Measurements from ENCODE around the gene TDRD15.

DNA sequence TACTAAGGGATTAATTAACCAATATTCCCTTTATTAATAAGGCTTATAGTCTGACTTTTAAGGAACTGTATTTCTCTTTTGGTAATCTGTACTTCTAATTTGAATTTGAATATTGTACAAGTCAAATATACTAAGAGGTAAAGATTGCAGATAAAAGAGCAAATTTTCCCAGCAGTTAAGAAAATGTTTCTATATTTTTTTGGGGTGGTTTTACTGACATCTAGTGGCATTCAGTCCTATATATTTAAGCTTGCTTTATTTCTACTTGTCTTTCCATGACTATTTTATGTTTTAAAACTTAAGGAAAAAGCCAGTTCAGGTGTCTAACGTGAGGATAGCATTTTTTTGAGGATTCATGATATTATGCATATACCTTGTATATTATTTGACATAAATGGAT is 41.6 kb downstream of the TDRD15 start:
- TF ChIP-seq SUZ12 (IDR thresholded peaks at IDR 0.05) (no peak), SP1 (IDR thresholded peaks at IDR 0.05) (no peak), FOXM1 (IDR thresholded peaks at IDR 0.05; ENCODE audit: borderline replicate concordance) (no peak)
